ENCODE data around the gene ARL2.
A peak's percentile ranks its signal among the peaks of the same experiment; 100 is the strongest.
"Not testable (repeated sequence)": the region's sequence is repeated elsewhere in the genome, so short reads cannot be mapped to it uniquely, and the experiment has no call there.

Gene ARL2

GRCh38 chr11:65003968-65004367, 10.0 kb upstream of the ARL2 start:
- DNase-seq, result not testable (repeated sequence)

- no peak for DNase-seq
Measured at GRCh38 chr11:65008016-65008415, 5.9 kb upstream of the ARL2 start.

- DNase-seq, result no peak
Measured at GRCh38 chr11:65008873-65009272, 5.1 kb upstream of the ARL2 start.

GRCh38 chr11:65013130-65013887, 651 bp upstream of the ARL2 start:
- DNase-seq, result peak; percentile 43 to 89 (median 77)

GRCh38 chr11:65014726-65015227, 817 bp downstream of the ARL2 start:
- no peak for DNase-seq

- no peak for DNase-seq
Measured at GRCh38 chr11:65016705-65017104, 2.7 kb downstream of the ARL2 start.

- DNase-seq, result no peak
Measured at GRCh38 chr11:65017937-65018336, 4.0 kb downstream of the ARL2 start.

GRCh38 chr11:65019824-65020223, 5.9 kb downstream of the ARL2 start:
- DNase-seq, result no peak

GRCh38 chr11:65021003-65021402, 7.0 kb downstream of the ARL2 start:
- DNase-seq, result no peak

GRCh38 chr11:65021509-65021908, 7.5 kb downstream of the ARL2 start:
- DNase-seq, result no peak

GRCh38 chr11:65023502-65023901, 9.5 kb downstream of the ARL2 start:
- not testable (repeated sequence) for DNase-seq

- DNase-seq, result no peak
Measured at GRCh38 chr11:65026810-65027209, 12.8 kb downstream of the ARL2 start.

GRCh38 chr11:65027213-65028067, 13.5 kb downstream of the ARL2 start, which contains the start of gene SNX15:
TSS of gene SNX15 (plus strand) at chr11:65027439. CDS start at chr11:65027538, 99 bp downstream.
- DNase-seq, result peak; percentile 49 to 97 (median 90)

GRCh38 chr11:65032216-65032615, 18.3 kb downstream of the ARL2 start:
- no peak for DNase-seq

GRCh38 chr11:65034423-65034822, 20.5 kb downstream of the ARL2 start:
- no peak for DNase-seq

- no peak for DNase-seq
Measured at GRCh38 chr11:65035579-65035978, 21.6 kb downstream of the ARL2 start.

GRCh38 chr11:65036931-65037330, 23.0 kb downstream of the ARL2 start:
- peak in 48 of 56 donors; percentile 4 to 81 (median 48) for DNase-seq

- DNase-seq, result no peak
Measured at GRCh38 chr11:65040520-65040846, 26.5 kb downstream of the ARL2 start.

- DNase-seq, result peak; percentile 30 to 97 (median 83)
Measured at GRCh38 chr11:65040847-65041622, 27.1 kb downstream of the ARL2 start, which contains the start of gene SAC3D1. TSS of gene SAC3D1 (plus strand) at chr11:65041210. CDS start at chr11:65041293, 83 bp downstream.

GRCh38 chr11:65042891-65043290, 28.9 kb downstream of the ARL2 start:
- no peak for DNase-seq

- DNase-seq, result peak in 12 of 56 donors; percentile 5 to 43 (median 8)
Measured at GRCh38 chr11:65043881-65044501, 30.0 kb downstream of the ARL2 start.

Measured in amygdala (tissue), 56 donors.